IMR-90 (cell line): ENCODE results near the gene BAIAP2. TPM values are rescaled to one million over a fixed set of nuclear protein-coding genes. Genes with fewer than 3 reads are reported as not detected.

Experiments used
- ATAC-seq: fragments of 200-7000 bp; cut with Tn5 transposase; 2 replicates; pipeline ENCODE4 v1.9.1; 2020; ENCODE audit warnings: low read depth, mild to moderate bottlenecking, moderate library complexity
- BruUV-seq: library from RNA; stranded (reverse); fragments of 400-500 nt; replicated peaks from 2 replicates; lab custom pipeline; 2021; lab: Mats Ljungman, UMichigan
- CTCF ChIA-PET: fragments of 300-600 bp; formaldehyde crosslinking; extraction: SDS; loops from one replicate; lab custom pipeline; 2021; ENCODE audit warnings: antibody characterized with exemption; lab: Yijun Ruan, JAX
- POLR2A ChIA-PET: fragments of 300-600 bp; sonication (Branson Sonifier 250); formaldehyde crosslinking; loops from one replicate; lab custom pipeline; 2022; ENCODE audit warnings: antibody characterized with exemption; ENCODE audit not compliant: unreplicated experiment; lab: Charles Lee
- DNase-seq: peaks from one replicate; pipeline ENCODE4 v3.0.0; 2013
- H2AFZ ChIP-seq: replicated peaks from 2 replicates; pipeline ENCODE3; 2013; ENCODE audit warnings: low read length, mild to moderate bottlenecking; ENCODE audit not compliant: poor library complexity
- H2AK5ac ChIP-seq: 2 replicates; pipeline ENCODE4 v1.6.1; 2013; ENCODE audit warnings: low read depth, low read length, inconsistent platforms
- H2AK9ac ChIP-seq: replicated peaks from 2 replicates; pipeline ENCODE3; 2013; ENCODE audit warnings: mild to moderate bottlenecking, low read depth, low read length, moderate library complexity; ENCODE audit not compliant: poor library complexity
- H2BK120ac ChIP-seq: 2 replicates; pipeline ENCODE4 v1.6.1; 2013; ENCODE audit warnings: low read depth, low read length, inconsistent platforms
- H2BK15ac ChIP-seq: 3 replicates; pipeline ENCODE4 v1.6.1; 2013; ENCODE audit warnings: low read depth, low read length, inconsistent platforms
- H2BK20ac ChIP-seq: 2 replicates; pipeline ENCODE4 v1.6.1; 2013; ENCODE audit warnings: low read depth, mild to moderate bottlenecking, inconsistent platforms, low read length, moderate library complexity
- H2BK5ac ChIP-seq: 2 replicates; pipeline ENCODE4 v1.6.1; 2013; ENCODE audit warnings: mild to moderate bottlenecking, low read depth, low read length, inconsistent platforms; ENCODE audit not compliant: poor library complexity, severe bottlenecking
- H3K14ac ChIP-seq: replicated peaks from 2 replicates; pipeline ENCODE4 v1.6.1; 2013; ENCODE audit warnings: low read depth, low read length, inconsistent platforms
- H3K18ac ChIP-seq: 2 replicates; pipeline ENCODE4 v1.6.1; 2013; ENCODE audit warnings: low read depth, low read length, control low read depth
- H3K23ac ChIP-seq: 2 replicates; pipeline ENCODE4 v1.6.1; 2013; ENCODE audit warnings: low read depth, low read length, inconsistent platforms
- H3K27ac ChIP-seq: 2 replicates; pipeline ENCODE4 v1.5.1; 2013; ENCODE audit warnings: mild to moderate bottlenecking, control low read depth, low read length; ENCODE audit not compliant: insufficient read depth
- H3K27me3 ChIP-seq: 2 replicates; pipeline ENCODE4 v1.6.1; 2013; ENCODE audit warnings: low read length; ENCODE audit not compliant: control insufficient read depth, insufficient read depth
- H3K36me3 ChIP-seq: 2 replicates; pipeline ENCODE4 v1.6.1; 2013; ENCODE audit warnings: low read length, mixed read lengths; ENCODE audit not compliant: control insufficient read depth, insufficient read depth
- H3K4ac ChIP-seq: 2 replicates; pipeline ENCODE4 v1.6.1; 2013; ENCODE audit warnings: low read depth, low read length, inconsistent platforms
- H3K4me1 ChIP-seq: 2 replicates; pipeline ENCODE4 v1.6.1; 2013; ENCODE audit warnings: low read length, mixed read lengths; ENCODE audit not compliant: control insufficient read depth, insufficient read depth
- H3K4me2 ChIP-seq: 2 replicates; pipeline ENCODE4 v1.6.1; 2013; ENCODE audit warnings: low read depth, mild to moderate bottlenecking, control low read depth, low read length, moderate library complexity
- H3K4me3 ChIP-seq: 2 replicates; pipeline ENCODE4 v1.5.1; 2013; ENCODE audit warnings: low read depth, mild to moderate bottlenecking, control low read depth, low read length, moderate library complexity; ENCODE audit not compliant: insufficient read depth
- H3K56ac ChIP-seq: 2 replicates; pipeline ENCODE4 v1.6.1; 2013; ENCODE audit warnings: low read length, inconsistent platforms; ENCODE audit not compliant: insufficient read depth; ENCODE audit errors: extremely low read depth
- H3K79me1 ChIP-seq, 2 experiments: 2 replicates each; pipeline ENCODE4 v1.6.1; 2013; ENCODE audit warnings: low read length in 2 of 2, inconsistent platforms in 1 of 2, low read depth in 1 of 2
- H3K9ac ChIP-seq: 2 replicates; pipeline ENCODE4 v1.6.1; 2013; ENCODE audit warnings: low read depth, low read length, control low read depth
- H3K9me1 ChIP-seq: 2 replicates; pipeline ENCODE4 v1.6.1; 2013; ENCODE audit warnings: low read length, inconsistent platforms; ENCODE audit not compliant: insufficient read depth
- H3K9me3 ChIP-seq: 2 replicates; pipeline ENCODE4 v1.6.1; 2013; ENCODE audit warnings: low read length; ENCODE audit not compliant: control insufficient read depth, insufficient read depth
- H4K20me1 ChIP-seq: 2 replicates; pipeline ENCODE4 v1.6.1; 2013; ENCODE audit warnings: low read length, inconsistent platforms; ENCODE audit not compliant: insufficient read depth
- H4K5ac ChIP-seq: 2 replicates; pipeline ENCODE4 v1.6.1; 2013; ENCODE audit warnings: mild to moderate bottlenecking, low read depth, low read length, control low read depth
- H4K8ac ChIP-seq, 2 experiments: 2 replicates each; pipeline ENCODE4 v1.6.1; 2013; ENCODE audit warnings: low read depth in 2 of 2, low read length in 2 of 2, control low read depth in 1 of 2, inconsistent platforms in 1 of 2
- H4K91ac ChIP-seq: 2 replicates; pipeline ENCODE4 v1.6.1; 2013; ENCODE audit warnings: low read depth, low read length, inconsistent platforms; ENCODE audit not compliant: insufficient read depth
- BHLHE40 ChIP-seq: fragments of 150-350 bp; IDR thresholded peaks from 2 replicates; pipeline ENCODE4 v1.6.1; 2016; ENCODE audit warnings: mild to moderate bottlenecking, low read depth, low read length
- CEBPB ChIP-seq: IDR thresholded peaks from 2 replicates; pipeline ENCODE4 v1.6.1; 2012; ENCODE audit warnings: low read depth, low read length, improper control_type of control experiment
- CHD1 ChIP-seq: IDR thresholded peaks from 2 replicates; pipeline ENCODE4 v1.6.1; 2012; ENCODE audit warnings: low read depth, low read length, improper control_type of control experiment
- CTCF ChIP-seq: conservative IDR thresholded peaks from 2 replicates; pipeline ENCODE4 v1.5.1; 2012; ENCODE audit warnings: mild to moderate bottlenecking, low read depth, low read length, improper control_type of control experiment
- FOS ChIP-seq: fragments of 150-350 bp; IDR thresholded peaks from 2 replicates; pipeline ENCODE4 v1.6.1; 2016; ENCODE audit warnings: low read depth, low read length
- MAFK ChIP-seq: IDR thresholded peaks from 2 replicates; pipeline ENCODE4 v1.6.1; 2012; ENCODE audit warnings: low read depth, low read length, improper control_type of control experiment
- MAZ ChIP-seq: IDR thresholded peaks from 2 replicates; pipeline ENCODE4 v1.6.1; 2012; ENCODE audit warnings: low read depth, mild to moderate bottlenecking, low read length, improper control_type of control experiment, moderate library complexity, borderline replicate concordance
- MXI1 ChIP-seq: IDR thresholded peaks from 2 replicates; pipeline ENCODE4 v1.6.1; 2012; ENCODE audit warnings: low read depth, mild to moderate bottlenecking, low read length, moderate library complexity, borderline replicate concordance
- POLR2A ChIP-seq: IDR thresholded peaks from 2 replicates; pipeline ENCODE4 v1.6.1; 2012; ENCODE audit warnings: mild to moderate bottlenecking, low read depth, low read length
- RAD21 ChIP-seq: IDR thresholded peaks from 2 replicates; pipeline ENCODE4 v1.6.1; 2012; ENCODE audit warnings: low read length, improper control_type of control experiment
- RFX5 ChIP-seq: IDR thresholded peaks from 2 replicates; pipeline ENCODE4 v1.8.0; 2012; ENCODE audit warnings: low read depth, mild to moderate bottlenecking, low read length, moderate library complexity
- SMC3 ChIP-seq: fragments of 150-350 bp; IDR thresholded peaks from 2 replicates; pipeline ENCODE4 v1.6.1; 2016; ENCODE audit warnings: low read depth, mild to moderate bottlenecking, antibody characterized with exemption, low read length, moderate library complexity
- USF2 ChIP-seq: fragments of 150-350 bp; IDR thresholded peaks from 2 replicates; pipeline ENCODE4 v1.6.1; 2017; ENCODE audit warnings: mild to moderate bottlenecking, antibody characterized with exemption, low read length, low read depth
- WGBS, 2 experiments: methylation state at CpG; one replicate each; pipeline versions ENCODE4 v1.1.5 to v1.1.7; 2013; ENCODE audit warnings: missing lambda C conversion rate in 2 of 2; ENCODE audit not compliant: insufficient read length in 1 of 2; ENCODE audit errors: extremely low coverage in 2 of 2; 5-methylcytosine and 5-hydroxymethylcytosine counted together
- dilution Hi-C: fragments of 300-500 bp; cut with HindIII; formaldehyde crosslinking; loops from one replicate; pipeline ENCODE4 v1.14.3; 2018; ENCODE audit warnings: low sequenced_read_pairs; ENCODE audit not compliant: unreplicated experiment
- in situ Hi-C: fragments of 300-500 bp; cut with MboI; formaldehyde crosslinking; loops from 3 replicates; pipeline ENCODE4 v1.14.3; 2019; ENCODE audit warnings: low sequenced_read_pairs, inconsistent platforms, mixed read lengths
- intact Hi-C: fragments of 100-400 bp; cut with micrococcal nuclease; formaldehyde crosslinking; loops from 2 replicates; pipeline ENCODE4 v1.10.0; 2022
- polyA plus RNA-seq, 3 experiments: library from polyadenylated mRNA; depleted of rRNA; stranded (reverse); fragments of >200 nt; gene quantifications; 2 replicates each; pipeline ENCODE4 v1.2.3, GENCODE V29; 2012; ENCODE audit warnings: low replicate concordance in 1 of 3
- total RNA-seq: library from RNA; depleted of rRNA; stranded (reverse); fragments of >200 nt; gene quantifications from 2 replicates; pipeline ENCODE4 v1.2.3, GENCODE V29; 2012

The BAIAP2 gene
- total and polyA plus RNA-seq, 2 of the 4 experiments (the other 2 are of a cell fraction) = 18.3 to 32.6 TPM

GRCh38 chr17:81109957-81110356 is 75.0 kb downstream of the BAIAP2 start:
- Histone ChIP-seq H3K23ac (no peak overlapping the region), H2AFZ (no peak overlapping the region), H3K4me2 (no peak overlapping the region), H2BK5ac (no peak overlapping the region), H3K79me1 (no peaks in the 10 kb centered on the region), H3K9me1 (no peaks in the 10 kb centered on the region), H2BK15ac (no peak overlapping the region), H4K91ac (no peak overlapping the region), H3K4ac (no peak overlapping the region), H3K56ac (no peak overlapping the region), H3K27ac (no peak overlapping the region), H3K9ac (no peak overlapping the region), H3K14ac (no peak overlapping the region), H3K36me3 (peaks cover 3% of the 10 kb centered on the region; the same call in 1 of the 2 replicates), H3K9me3 (no peaks in the 10 kb centered on the region), H3K27me3 (no peaks in the 10 kb centered on the region), H2AK9ac (no peak overlapping the region), H2AK5ac (no peak overlapping the region), H3K18ac (no peak overlapping the region), H3K4me3 (no peak overlapping the region), H2BK120ac (no peak overlapping the region), H4K20me1 (no peaks in the 10 kb centered on the region), H2BK20ac (no peak overlapping the region), H4K8ac (no peak overlapping the region), H3K4me1 (no peaks in the 10 kb centered on the region), H4K5ac (no peak overlapping the region)
- ChIA-PET POLR2A (no interaction called here), CTCF (no interaction called here)
- no peak for TF ChIP-seq MXI1
- no peak for TF ChIP-seq USF2
- no peak for TF ChIP-seq BHLHE40
- TF ChIP-seq FOS = no peak
- TF ChIP-seq CTCF = no peak
- no peak for TF ChIP-seq CEBPB
- TF ChIP-seq SMC3 = no peak
- no peak for TF ChIP-seq RFX5
- no peak for TF ChIP-seq POLR2A
- no peak for TF ChIP-seq RAD21
- no peak for TF ChIP-seq MAZ
- TF ChIP-seq CHD1 = no peak
- no peak for TF ChIP-seq MAFK
- intact Hi-C loops (no loop called here), in situ Hi-C loops (no loop called here), dilution Hi-C loops (no loop called here)
- no peak for DNase-seq
- no TSS peak for BruUV-seq
- 89% methylated on average over 8 of the region's 22 CpGs; no CpG with 5 or more reads in 1 of the 2 experiments for WGBS, 2 experiments
- no peak for ATAC-seq
